ENCODE data around the gene MGST3. TPM values are rescaled to one million over a fixed set of nuclear protein-coding genes. Genes with fewer than 3 reads are reported as not detected.
"Not testable (repeated sequence)": the region's sequence is repeated elsewhere in the genome, so short reads cannot be mapped to it uniquely, and the experiment has no call there.

The MGST3 gene
- total RNA-seq, 4 donors from 2014 or later: 76.7 to 196 (median 138) TPM

- no peaks in the 10 kb centered on the region for H3K4me1 ChIP-seq
- no peaks in the 10 kb centered on the region for H3K9me3 ChIP-seq
- peaks cover 0 to 3% of the 10 kb centered on the region in 2 donors for H3K36me3 ChIP-seq
- no peak for TF ChIP-seq POLR2A (IDR thresholded peaks at IDR 0.05)
- no peak for TF ChIP-seq CTCF (IDR thresholded peaks at IDR 0.05)
- H3K4me3 ChIP-seq: no peak overlapping the region
- H3K27ac ChIP-seq: no peak overlapping the region
- H3K27me3 ChIP-seq: no peaks in the 10 kb centered on the region
- intact Hi-C loops (cut with DNase I; ENCODE audit: low total_unique reads): no loop called here
- no peak for DNase-seq
Observed at GRCh38 chr1:165674599-165674998, 43.6 kb downstream of the MGST3 start.

- Histone ChIP-seq H3K36me3 (peaks cover 0 to 3% of the 10 kb centered on the region in 2 donors), H3K27me3 (no peaks in the 10 kb centered on the region), H3K4me3 (no peak overlapping the region), H3K9me3 (no peaks in the 10 kb centered on the region), H3K4me1 (no peaks in the 10 kb centered on the region), H3K27ac (no peak overlapping the region)
- TF ChIP-seq CTCF (IDR thresholded peaks at IDR 0.05) (no peak), POLR2A (IDR thresholded peaks at IDR 0.05) (no peak)
- no peak for DNase-seq
- intact Hi-C loops (cut with DNase I; ENCODE audit: low total_unique reads): no loop called here
Observed at GRCh38 chr1:165675794-165676193, 44.8 kb downstream of the MGST3 start.

DNA sequence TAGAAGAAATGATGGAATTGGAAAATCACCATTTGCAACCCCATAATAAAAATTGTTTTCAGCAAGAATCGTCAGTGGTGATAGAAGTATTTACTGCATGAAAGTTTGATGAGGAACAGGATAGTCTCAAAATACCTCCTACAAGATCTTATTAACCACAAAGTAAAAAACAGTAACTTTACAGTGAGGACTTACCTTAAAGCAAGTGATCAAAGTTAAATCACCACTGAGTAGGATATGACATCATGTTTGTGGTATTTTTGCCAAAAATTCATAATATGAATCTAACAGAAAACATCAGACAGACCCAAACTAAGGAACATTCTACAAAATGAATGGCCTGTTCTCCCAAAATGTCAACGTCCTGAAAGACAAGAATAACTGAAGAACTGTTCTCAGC lies 47.5 kb downstream of the MGST3 start:
- Histone ChIP-seq H3K27me3 (no peaks in the 10 kb centered on the region), H3K4me1 (no peaks in the 10 kb centered on the region), H3K27ac (no peak overlapping the region), H3K4me3 (no peak overlapping the region), H3K36me3 (peaks cover 0 to 3% of the 10 kb centered on the region in 2 donors), H3K9me3 (no peaks in the 10 kb centered on the region)
- intact Hi-C loops (cut with DNase I; ENCODE audit: low total_unique reads): no loop called here
- no peak for TF ChIP-seq POLR2A (IDR thresholded peaks at IDR 0.05)
- no peak for TF ChIP-seq CTCF (IDR thresholded peaks at IDR 0.05)
- DNase-seq: no peak

DNA sequence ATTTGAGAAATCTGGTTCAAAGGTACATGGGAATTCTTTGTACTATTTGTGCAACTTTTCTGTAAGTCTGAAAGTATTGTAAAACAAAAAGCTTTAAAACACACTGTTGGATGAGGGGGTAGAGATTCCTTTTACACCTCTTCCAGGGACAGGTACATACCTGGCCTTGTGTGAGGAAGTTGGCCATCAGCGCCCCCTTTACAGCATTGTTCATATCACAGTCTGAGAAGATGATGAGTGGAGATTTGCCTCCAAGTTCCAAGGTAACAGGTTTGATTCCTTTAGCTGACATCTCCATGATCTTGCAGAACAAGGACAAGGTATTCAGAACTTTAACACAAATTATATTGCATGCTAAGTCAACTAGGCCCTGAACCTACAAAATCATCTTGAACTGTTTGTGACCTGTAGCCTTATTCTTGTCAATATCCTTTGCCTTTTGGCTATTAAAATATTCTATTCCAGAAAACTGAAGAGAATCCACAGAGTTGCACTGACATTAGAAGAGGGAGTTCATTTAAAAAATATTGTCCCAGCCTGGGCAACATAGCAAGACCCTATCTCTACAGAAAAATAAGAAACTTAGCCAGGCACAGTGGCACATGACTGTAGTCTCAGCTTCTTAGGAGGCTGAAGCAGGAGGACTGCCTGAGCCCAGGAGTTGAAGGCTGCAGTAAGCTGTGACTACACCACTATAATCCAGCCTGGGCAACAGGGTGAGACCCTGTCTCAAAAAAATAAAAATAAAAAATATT lies 48.4 kb downstream of the MGST3 start:
- Histone ChIP-seq H3K9me3 (no peaks in the 10 kb centered on the region), H3K27ac (no peak overlapping the region), H3K27me3 (no peaks in the 10 kb centered on the region), H3K36me3 (peaks cover 0 to 3% of the 10 kb centered on the region in 2 donors), H3K4me3 (no peak overlapping the region), H3K4me1 (no peaks in the 10 kb centered on the region)
- DNase-seq: no peak
- no peak for TF ChIP-seq POLR2A (IDR thresholded peaks at IDR 0.05)
- intact Hi-C loops (cut with DNase I; ENCODE audit: low total_unique reads): no loop called here

DNA sequence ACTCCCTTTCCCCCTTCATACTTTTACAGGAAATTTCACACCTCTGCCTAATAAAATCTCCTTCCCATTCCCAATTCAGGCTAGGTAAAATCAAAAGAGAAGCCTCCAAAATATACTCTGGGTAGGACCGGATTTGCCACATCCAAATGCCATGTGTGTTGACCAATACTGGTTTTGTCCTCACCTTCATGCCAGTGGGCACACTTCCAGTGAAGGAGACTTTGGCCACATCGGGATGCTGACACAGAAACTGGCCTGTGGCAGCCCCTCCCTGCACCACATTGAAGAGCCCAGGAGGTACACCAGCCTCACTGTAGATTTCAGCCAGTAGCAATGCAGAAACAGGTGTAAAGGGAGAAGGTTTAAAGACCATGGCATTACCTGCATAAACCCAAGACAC lies 49.3 kb downstream of the MGST3 start:
- H3K36me3 ChIP-seq: peaks cover 0 to 3% of the 10 kb centered on the region in 2 donors
- no peak for DNase-seq
- intact Hi-C loops (cut with DNase I; ENCODE audit: low total_unique reads): no loop called here

GRCh38 chr1:165680773-165681172 lies 49.7 kb downstream of the MGST3 start:
- intact Hi-C loops (cut with DNase I; ENCODE audit: low total_unique reads); H3K27me3 ChIP-seq; H3K27ac ChIP-seq; H3K4me1 ChIP-seq; DNase-seq; H3K36me3 ChIP-seq; H3K4me3 ChIP-seq; H3K9me3 ChIP-seq: not testable (repeated sequence)

More for the DNA sequence above, 49.3 kb downstream of the MGST3 start:
- Histone ChIP-seq H3K4me1 (no peaks in the 10 kb centered on the region), H3K27me3 (no peaks in the 10 kb centered on the region), H3K9me3 (no peaks in the 10 kb centered on the region), H3K4me3 (no peak overlapping the region), H3K27ac (no peak overlapping the region)
- no peak for TF ChIP-seq POLR2A (IDR thresholded peaks at IDR 0.05)
- TF ChIP-seq CTCF (IDR thresholded peaks at IDR 0.05): no peak

All from uterus (tissue), 4 donors.